HEK293 (cell line): Measurements from ENCODE around the gene LAMB4.

Experiments used
- CTCF ChIA-PET: fragments of 350-600 bp; formaldehyde crosslinking; extraction: SDS; loops from one replicate; lab custom pipeline; 2021; ENCODE audit warnings: antibody characterized with exemption; lab: Yijun Ruan, JAX
- POLR2A ChIA-PET: fragments of 300-600 bp; formaldehyde crosslinking; extraction: SDS; loops from one replicate; lab custom pipeline; 2020; ENCODE audit warnings: antibody characterized with exemption, inconsistent platforms; lab: Yijun Ruan, JAX
- H3K27ac ChIP-seq: fragments of 200-500 bp; sonication (Bioruptor generic); 2 replicates; pipeline ENCODE4 v1.5.1; 2014; ENCODE audit warnings: low read depth, low read length, control low read depth, inconsistent platforms; ENCODE audit errors: extremely low read depth
- H3K36me3 ChIP-seq, 2 experiments: fragments of 200-500 bp in 1 of 2; sonication (Bioruptor generic) in 1 of 2; 1 replicate in 1 of 2; 2 replicates in 1 of 2; pipeline ENCODE4 v1.5.1; 2014 to 2017; ENCODE audit warnings: inconsistent platforms in 2 of 2, low read length in 2 of 2; ENCODE audit not compliant: control insufficient read depth in 2 of 2, insufficient read depth in 1 of 2
- H3K4me1 ChIP-seq: fragments of 200-500 bp; sonication (Bioruptor generic); 2 replicates; pipeline ENCODE4 v1.5.1; 2014; ENCODE audit warnings: mild to moderate bottlenecking, low read length, inconsistent platforms; ENCODE audit not compliant: control insufficient read depth, insufficient read depth
- H3K4me3 ChIP-seq: 2 replicates; pipeline ENCODE4 v1.5.1; 2011; ENCODE audit warnings: low read depth, mild to moderate bottlenecking, control low read depth, low read length, moderate library complexity
- H3K9me3 ChIP-seq: fragments of 200-500 bp; sonication (Bioruptor generic); 2 replicates; pipeline ENCODE4 v1.5.1; 2014; ENCODE audit warnings: low read depth, low read length, inconsistent platforms; ENCODE audit not compliant: control insufficient read depth, insufficient read depth
- HOXA7 ChIP-seq: sonication (generic); formaldehyde crosslinking; IDR thresholded peaks from 2 replicates; pipeline ENCODE4 v1.8.1; 2022; ENCODE audit warnings: missing genetic modification reagents, borderline replicate concordance
- TCF7L2 ChIP-seq: IDR thresholded peaks from 2 replicates; pipeline ENCODE4 v1.6.1; 2011; ENCODE audit warnings: low read depth, mild to moderate bottlenecking, inconsistent platforms, low read length, moderate library complexity, borderline replicate concordance
- TRIM28 ChIP-seq: IDR thresholded peaks from 2 replicates; pipeline ENCODE4 v1.6.1; 2011; ENCODE audit warnings: low read length, control low read depth, borderline replicate concordance
- ZBTB8A ChIP-seq: fragments of 450-650 bp; formaldehyde crosslinking; IDR thresholded peaks from 2 replicates; pipeline ENCODE4 v1.5.1; 2016; ENCODE audit warnings: missing biosample characterization, missing genetic modification characterization
- ZEB2 ChIP-seq: fragments of 450-650 bp; formaldehyde crosslinking; IDR thresholded peaks from 2 replicates; pipeline ENCODE4 v1.5.1; 2016; ENCODE audit warnings: missing biosample characterization, missing genetic modification characterization
- ZFP37 ChIP-seq: fragments of 450-650 bp; formaldehyde crosslinking; IDR thresholded peaks from 2 replicates; pipeline ENCODE4 v1.5.1; 2016; ENCODE audit warnings: missing biosample characterization, missing genetic modification characterization
- ZFP69B ChIP-seq: fragments of 450-650 bp; formaldehyde crosslinking; IDR thresholded peaks from 2 replicates; pipeline ENCODE4 v1.5.1; 2016; ENCODE audit warnings: missing biosample characterization, missing genetic modification characterization
- ZNF10 ChIP-seq: fragments of 450-650 bp; formaldehyde crosslinking; IDR thresholded peaks from 2 replicates; pipeline ENCODE4 v1.5.1; 2017; ENCODE audit warnings: missing biosample characterization, missing genetic modification characterization
- ZNF146 ChIP-seq: fragments of 450-650 bp; formaldehyde crosslinking; IDR thresholded peaks from 2 replicates; pipeline ENCODE4 v1.5.1; 2016; ENCODE audit warnings: missing biosample characterization, missing genetic modification characterization
- ZNF175 ChIP-seq: fragments of 450-650 bp; formaldehyde crosslinking; IDR thresholded peaks from 2 replicates; pipeline ENCODE4 v1.5.1; 2016; ENCODE audit warnings: missing biosample characterization, missing genetic modification characterization
- ZNF2 ChIP-seq: fragments of 450-650 bp; formaldehyde crosslinking; IDR thresholded peaks from 2 replicates; pipeline ENCODE4 v1.5.1; 2016; ENCODE audit warnings: missing biosample characterization, missing genetic modification characterization
- ZNF24 ChIP-seq: fragments of 450-650 bp; formaldehyde crosslinking; IDR thresholded peaks from 2 replicates; pipeline ENCODE4 v1.5.1; 2016; ENCODE audit warnings: missing biosample characterization, missing genetic modification characterization
- ZNF404 ChIP-seq: fragments of 450-650 bp; formaldehyde crosslinking; IDR thresholded peaks from 2 replicates; pipeline ENCODE4 v1.5.1; 2017; ENCODE audit warnings: missing biosample characterization, missing genetic modification characterization
- ZNF560 ChIP-seq: fragments of 450-650 bp; formaldehyde crosslinking; IDR thresholded peaks from 2 replicates; pipeline ENCODE4 v1.5.1; 2017; ENCODE audit warnings: missing biosample characterization, missing genetic modification characterization, borderline replicate concordance
- ZNF585B ChIP-seq: fragments of 450-650 bp; formaldehyde crosslinking; IDR thresholded peaks from 2 replicates; pipeline ENCODE4 v1.5.1; 2016; ENCODE audit warnings: missing biosample characterization, missing genetic modification characterization
- ZNF629 ChIP-seq: fragments of 450-650 bp; formaldehyde crosslinking; IDR thresholded peaks from 2 replicates; pipeline ENCODE4 v1.5.1; 2017; ENCODE audit warnings: missing biosample characterization, missing genetic modification characterization
- ZSCAN30 ChIP-seq: fragments of 450-650 bp; IDR thresholded peaks from 2 replicates; pipeline ENCODE4 v1.5.1; 2018; ENCODE audit warnings: missing biosample characterization, mild to moderate bottlenecking, missing genetic modification characterization, moderate library complexity
- TF ChIP-seq, protein P1 (sequence below): fragments of 450-650 bp; formaldehyde crosslinking; IDR thresholded peaks from 2 replicates; pipeline ENCODE4 v1.5.1; 2017; ENCODE audit warnings: missing biosample characterization, missing genetic modification characterization
- TF ChIP-seq, protein P2 (sequence below): fragments of 450-650 bp; formaldehyde crosslinking; IDR thresholded peaks from 2 replicates; pipeline ENCODE4 v1.5.1; 2016; ENCODE audit warnings: missing biosample characterization, missing genetic modification characterization
- TF ChIP-seq, protein P3 (sequence below): fragments of 450-650 bp; formaldehyde crosslinking; IDR thresholded peaks from 2 replicates; pipeline ENCODE4; 2016; ENCODE audit warnings: missing biosample characterization, missing genetic modification characterization
- TF ChIP-seq, protein P4 (sequence below): fragments of 450-650 bp; formaldehyde crosslinking; IDR thresholded peaks from 2 replicates; pipeline ENCODE4 v1.5.1; 2016; ENCODE audit warnings: missing biosample characterization, missing genetic modification characterization

The LAMB4 gene

DNA sequence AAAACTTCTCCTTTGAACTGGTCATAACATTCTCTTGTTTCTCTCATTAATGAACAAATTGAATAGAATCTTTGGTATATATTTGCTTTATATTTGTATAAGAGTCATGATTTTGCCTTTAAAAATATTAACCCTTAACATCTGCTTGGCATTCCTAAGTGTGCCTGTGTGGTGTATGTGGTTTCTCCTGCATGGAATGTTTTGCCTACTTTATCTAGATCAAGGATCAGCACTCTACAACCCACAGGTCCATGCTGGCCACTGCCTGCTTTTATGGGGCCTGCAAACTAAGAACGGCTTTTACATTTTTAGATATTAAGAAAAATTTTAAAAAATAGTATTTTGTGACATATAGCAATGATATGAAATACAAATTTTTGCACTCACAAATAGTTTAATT is 4.3 kb upstream of the LAMB4 start:
- CTCF ChIA-PET = interaction anchor here (0.6 kb wide), 2 partner anchors 26 to 352 kb away, joined by 3 to 5 read pairs; no protein-coding TSS in a partner anchor

DNA sequence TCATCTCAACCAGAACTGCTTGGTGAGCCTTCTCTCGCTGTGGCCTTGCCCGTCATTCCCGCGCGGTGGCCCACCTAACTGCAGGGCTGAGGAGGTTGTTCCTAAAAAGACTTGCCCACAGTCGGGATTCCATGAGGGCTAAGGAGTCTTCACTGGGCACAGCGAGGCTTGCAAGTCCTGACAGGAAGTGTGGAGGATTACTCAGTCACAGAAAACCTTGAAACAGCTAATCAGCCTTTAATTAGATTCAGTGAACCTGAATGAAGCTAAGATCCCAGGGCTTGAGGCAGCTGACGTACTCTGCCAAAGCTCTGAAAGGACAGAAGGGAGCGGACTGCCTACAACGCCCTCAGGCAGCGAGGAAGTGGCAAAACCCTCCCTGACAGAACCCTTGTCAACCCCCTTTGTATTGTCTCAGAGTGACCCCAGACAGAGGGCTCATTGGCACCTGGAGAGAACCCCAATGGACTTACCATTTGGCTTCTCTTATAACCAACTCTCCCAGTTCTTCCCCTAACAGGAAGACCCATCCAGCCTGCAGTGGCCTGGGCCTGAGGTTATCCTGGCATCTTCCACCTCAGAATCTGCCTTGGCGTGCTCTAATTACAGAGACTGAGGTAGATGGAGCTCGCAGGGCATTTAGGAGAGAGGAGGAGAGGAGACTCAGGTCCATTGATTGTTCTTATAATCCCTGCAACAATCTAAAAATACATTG is 2.5 kb upstream of the LAMB4 start:
- Histone ChIP-seq H3K4me3 (no peak overlapping the region), H3K36me3 (no peaks in the 10 kb centered on the region), H3K27ac (no peak overlapping the region), H3K9me3 (no peaks in the 10 kb centered on the region), H3K4me1 (no peaks in the 10 kb centered on the region)
- TF ChIP-seq, protein P1, sequence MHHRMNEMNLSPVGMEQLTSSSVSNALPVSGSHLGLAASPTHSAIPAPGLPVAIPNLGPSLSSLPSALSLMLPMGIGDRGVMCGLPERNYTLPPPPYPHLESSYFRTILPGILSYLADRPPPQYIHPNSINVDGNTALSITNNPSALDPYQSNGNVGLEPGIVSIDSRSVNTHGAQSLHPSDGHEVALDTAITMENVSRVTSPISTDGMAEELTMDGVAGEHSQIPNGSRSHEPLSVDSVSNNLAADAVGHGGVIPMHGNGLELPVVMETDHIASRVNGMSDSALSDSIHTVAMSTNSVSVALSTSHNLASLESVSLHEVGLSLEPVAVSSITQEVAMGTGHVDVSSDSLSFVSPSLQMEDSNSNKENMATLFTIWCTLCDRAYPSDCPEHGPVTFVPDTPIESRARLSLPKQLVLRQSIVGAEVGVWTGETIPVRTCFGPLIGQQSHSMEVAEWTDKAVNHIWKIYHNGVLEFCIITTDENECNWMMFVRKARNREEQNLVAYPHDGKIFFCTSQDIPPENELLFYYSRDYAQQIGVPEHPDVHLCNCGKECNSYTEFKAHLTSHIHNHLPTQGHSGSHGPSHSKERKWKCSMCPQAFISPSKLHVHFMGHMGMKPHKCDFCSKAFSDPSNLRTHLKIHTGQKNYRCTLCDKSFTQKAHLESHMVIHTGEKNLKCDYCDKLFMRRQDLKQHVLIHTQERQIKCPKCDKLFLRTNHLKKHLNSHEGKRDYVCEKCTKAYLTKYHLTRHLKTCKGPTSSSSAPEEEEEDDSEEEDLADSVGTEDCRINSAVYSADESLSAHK (tag by site-specific recombination) = 0 out of 2 replicates have a peak, but pooled peaks have one; percentile 27
- no peak for TF ChIP-seq ZFP69B (tag by site-specific recombination)
- ChIA-PET CTCF (interaction anchor here (4.0 kb wide), 1 partner anchor 13 kb away, joined by 19 read pairs; no protein-coding TSS in a partner anchor), POLR2A (no interaction called here)

More for the DNA sequence above, 4.3 kb upstream of the LAMB4 start:
- TF ChIP-seq ZNF629 (tag by site-specific recombination) (no peak), ZNF2 (no peak), ZNF404 (tag by site-specific recombination) (no peak), TRIM28 (no peak), ZSCAN30 (no peak), ZNF560 (tag by site-specific recombination) (no peak), ZNF146 (no peak)
- TF ChIP-seq, protein P2, sequence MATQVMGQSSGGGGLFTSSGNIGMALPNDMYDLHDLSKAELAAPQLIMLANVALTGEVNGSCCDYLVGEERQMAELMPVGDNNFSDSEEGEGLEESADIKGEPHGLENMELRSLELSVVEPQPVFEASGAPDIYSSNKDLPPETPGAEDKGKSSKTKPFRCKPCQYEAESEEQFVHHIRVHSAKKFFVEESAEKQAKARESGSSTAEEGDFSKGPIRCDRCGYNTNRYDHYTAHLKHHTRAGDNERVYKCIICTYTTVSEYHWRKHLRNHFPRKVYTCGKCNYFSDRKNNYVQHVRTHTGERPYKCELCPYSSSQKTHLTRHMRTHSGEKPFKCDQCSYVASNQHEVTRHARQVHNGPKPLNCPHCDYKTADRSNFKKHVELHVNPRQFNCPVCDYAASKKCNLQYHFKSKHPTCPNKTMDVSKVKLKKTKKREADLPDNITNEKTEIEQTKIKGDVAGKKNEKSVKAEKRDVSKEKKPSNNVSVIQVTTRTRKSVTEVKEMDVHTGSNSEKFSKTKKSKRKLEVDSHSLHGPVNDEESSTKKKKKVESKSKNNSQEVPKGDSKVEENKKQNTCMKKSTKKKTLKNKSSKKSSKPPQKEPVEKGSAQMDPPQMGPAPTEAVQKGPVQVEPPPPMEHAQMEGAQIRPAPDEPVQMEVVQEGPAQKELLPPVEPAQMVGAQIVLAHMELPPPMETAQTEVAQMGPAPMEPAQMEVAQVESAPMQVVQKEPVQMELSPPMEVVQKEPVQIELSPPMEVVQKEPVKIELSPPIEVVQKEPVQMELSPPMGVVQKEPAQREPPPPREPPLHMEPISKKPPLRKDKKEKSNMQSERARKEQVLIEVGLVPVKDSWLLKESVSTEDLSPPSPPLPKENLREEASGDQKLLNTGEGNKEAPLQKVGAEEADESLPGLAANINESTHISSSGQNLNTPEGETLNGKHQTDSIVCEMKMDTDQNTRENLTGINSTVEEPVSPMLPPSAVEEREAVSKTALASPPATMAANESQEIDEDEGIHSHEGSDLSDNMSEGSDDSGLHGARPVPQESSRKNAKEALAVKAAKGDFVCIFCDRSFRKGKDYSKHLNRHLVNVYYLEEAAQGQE = no peak
- POLR2A ChIA-PET = no interaction called here
- Histone ChIP-seq H3K4me1 (no peaks in the 10 kb centered on the region), H3K4me3 (no peak overlapping the region), H3K27ac (no peak overlapping the region), H3K36me3 (no peaks in the 10 kb centered on the region), H3K9me3 (no peaks in the 10 kb centered on the region)

DNA sequence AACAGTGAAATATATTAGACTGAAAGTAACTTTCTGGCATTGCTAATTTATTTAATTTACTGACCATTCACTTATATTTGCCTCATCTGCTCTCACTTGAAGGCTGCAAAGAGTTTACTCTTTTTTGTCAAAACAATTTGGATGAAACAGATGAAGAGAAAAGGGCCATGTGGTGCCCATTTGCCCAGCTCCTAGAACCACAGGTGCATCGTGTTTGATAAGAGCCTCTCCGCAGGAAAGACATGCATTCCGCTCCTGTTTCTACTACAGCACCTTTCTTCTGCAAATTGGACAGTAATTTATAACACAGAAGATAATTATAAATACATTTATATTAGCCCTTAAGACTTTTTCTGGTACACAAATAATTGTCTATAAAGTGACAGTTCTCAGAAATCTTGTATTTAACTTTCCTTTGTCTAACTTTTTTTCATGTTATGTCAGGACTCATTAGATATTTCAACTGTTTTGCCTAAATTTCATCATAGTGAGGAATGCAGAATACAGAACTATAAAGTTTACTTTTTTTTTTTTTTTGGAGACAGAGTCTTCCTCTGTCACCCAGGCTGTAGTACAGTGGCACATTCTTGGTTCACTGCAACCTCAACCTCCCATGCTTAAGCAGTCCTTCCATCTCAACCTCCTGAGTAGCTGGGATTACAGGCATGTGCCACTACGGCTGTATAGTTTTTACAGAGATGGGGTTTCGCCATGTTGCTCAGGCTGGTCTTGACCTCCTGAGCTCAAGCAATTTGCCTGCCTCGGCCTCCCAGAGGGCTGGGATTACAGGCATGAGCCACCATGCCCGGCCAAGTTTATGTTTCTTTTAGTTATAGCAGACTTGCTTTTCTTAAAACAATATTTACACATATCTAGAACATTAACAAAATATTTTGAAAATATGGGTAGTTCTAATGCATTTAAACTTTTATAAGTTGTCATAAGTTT is 869 bp downstream of the LAMB4 start:
- Histone ChIP-seq H3K9me3 (no peaks in the 10 kb centered on the region), H3K27ac (no peak overlapping the region), H3K4me1 (no peaks in the 10 kb centered on the region), H3K36me3 (no peaks in the 10 kb centered on the region), H3K4me3 (no peak overlapping the region)
- ChIA-PET CTCF (interaction anchor here (1.2 kb wide), 1 partner anchor 16 kb away, joined by 8 read pairs; no protein-coding TSS in a partner anchor), POLR2A (no interaction called here)
- no peak for TF ChIP-seq ZEB2 (tag by site-specific recombination)
- TF ChIP-seq ZNF24 (tag by site-specific recombination) = no peak
- TF ChIP-seq ZNF585B = no peak
- TF ChIP-seq, protein P3, sequence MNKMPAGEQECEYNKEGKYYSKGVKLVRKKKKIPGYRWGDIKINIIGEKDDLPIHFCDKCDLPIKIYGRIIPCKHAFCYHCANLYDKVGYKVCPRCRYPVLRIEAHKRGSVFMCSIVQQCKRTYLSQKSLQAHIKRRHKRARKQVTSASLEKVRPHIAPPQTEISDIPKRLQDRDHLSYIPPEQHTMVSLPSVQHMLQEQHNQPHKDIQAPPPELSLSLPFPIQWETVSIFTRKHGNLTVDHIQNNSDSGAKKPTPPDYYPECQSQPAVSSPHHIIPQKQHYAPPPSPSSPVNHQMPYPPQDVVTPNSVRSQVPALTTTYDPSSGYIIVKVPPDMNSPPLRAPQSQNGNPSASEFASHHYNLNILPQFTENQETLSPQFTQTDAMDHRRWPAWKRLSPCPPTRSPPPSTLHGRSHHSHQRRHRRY (tag by site-specific recombination) = no peak
- TF ChIP-seq ZFP37 (tag by site-specific recombination) = no peak
- no peak for TF ChIP-seq ZNF10
- no peak for TF ChIP-seq TCF7L2
- TF ChIP-seq, protein P4, sequence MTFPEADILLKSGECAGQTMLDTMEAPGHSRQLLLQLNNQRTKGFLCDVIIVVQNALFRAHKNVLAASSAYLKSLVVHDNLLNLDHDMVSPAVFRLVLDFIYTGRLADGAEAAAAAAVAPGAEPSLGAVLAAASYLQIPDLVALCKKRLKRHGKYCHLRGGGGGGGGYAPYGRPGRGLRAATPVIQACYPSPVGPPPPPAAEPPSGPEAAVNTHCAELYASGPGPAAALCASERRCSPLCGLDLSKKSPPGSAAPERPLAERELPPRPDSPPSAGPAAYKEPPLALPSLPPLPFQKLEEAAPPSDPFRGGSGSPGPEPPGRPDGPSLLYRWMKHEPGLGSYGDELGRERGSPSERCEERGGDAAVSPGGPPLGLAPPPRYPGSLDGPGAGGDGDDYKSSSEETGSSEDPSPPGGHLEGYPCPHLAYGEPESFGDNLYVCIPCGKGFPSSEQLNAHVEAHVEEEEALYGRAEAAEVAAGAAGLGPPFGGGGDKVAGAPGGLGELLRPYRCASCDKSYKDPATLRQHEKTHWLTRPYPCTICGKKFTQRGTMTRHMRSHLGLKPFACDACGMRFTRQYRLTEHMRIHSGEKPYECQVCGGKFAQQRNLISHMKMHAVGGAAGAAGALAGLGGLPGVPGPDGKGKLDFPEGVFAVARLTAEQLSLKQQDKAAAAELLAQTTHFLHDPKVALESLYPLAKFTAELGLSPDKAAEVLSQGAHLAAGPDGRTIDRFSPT (tag by site-specific recombination) = no peak
- TF ChIP-seq ZBTB8A (tag by site-specific recombination) = no peak
- TF ChIP-seq ZNF175 = no peak
- TF ChIP-seq HOXA7 (CRISPR knock-in tag) = no peak
